Liver (tissue), 3 donors: ENCODE data around the gene SEPHS1.

Experiments used
- FOXA1 ChIP-seq: IDR thresholded peaks from 2 replicates; pipeline ENCODE4 v1.6.1; 2016; ENCODE audit warnings: antibody characterized with exemption
- GABPA ChIP-seq, 2 donors: IDR thresholded peaks in 1 of 2; conservative IDR thresholded peaks in 1 of 2; 2 replicates each; pipeline ENCODE4 v1.6.1; 2016; ENCODE audit warnings: antibody characterized with exemption in 2 of 2, mild to moderate bottlenecking in 1 of 2, moderate library complexity in 1 of 2
- HNF4A ChIP-seq, 2 donors: conservative IDR thresholded peaks; 2 replicates each; pipeline ENCODE4 v1.6.1; 2016; ENCODE audit warnings: antibody characterized with exemption in 2 of 2, mild to moderate bottlenecking in 2 of 2
- JUND ChIP-seq, 2 donors: IDR thresholded peaks; 2 replicates each; pipeline ENCODE4 v1.6.1; 2016; ENCODE audit warnings: antibody characterized with exemption in 2 of 2
- NR2F2 ChIP-seq: IDR thresholded peaks from 2 replicates; pipeline ENCODE4 v1.6.1; 2016; ENCODE audit warnings: antibody characterized with exemption
- TAF1 ChIP-seq: conservative IDR thresholded peaks from 2 replicates; pipeline ENCODE4 v1.6.1; 2016; ENCODE audit warnings: antibody characterized with exemption, mild to moderate bottlenecking
- TF ChIP-seq, protein P1 (sequence below): fragments of 150-350 bp; IDR thresholded peaks from 2 replicates; pipeline ENCODE4 v1.5.1; 2017; ENCODE audit warnings: improper control_type of control experiment, low read depth, low read length; ENCODE audit not compliant: missing input control
- TF ChIP-seq, protein P2 (sequence below): IDR thresholded peaks from 2 replicates; pipeline ENCODE4 v1.6.1; 2016; ENCODE audit warnings: antibody characterized with exemption, mild to moderate bottlenecking
- donor health status: healthy.
- donor health status: healthy.

DNA sequence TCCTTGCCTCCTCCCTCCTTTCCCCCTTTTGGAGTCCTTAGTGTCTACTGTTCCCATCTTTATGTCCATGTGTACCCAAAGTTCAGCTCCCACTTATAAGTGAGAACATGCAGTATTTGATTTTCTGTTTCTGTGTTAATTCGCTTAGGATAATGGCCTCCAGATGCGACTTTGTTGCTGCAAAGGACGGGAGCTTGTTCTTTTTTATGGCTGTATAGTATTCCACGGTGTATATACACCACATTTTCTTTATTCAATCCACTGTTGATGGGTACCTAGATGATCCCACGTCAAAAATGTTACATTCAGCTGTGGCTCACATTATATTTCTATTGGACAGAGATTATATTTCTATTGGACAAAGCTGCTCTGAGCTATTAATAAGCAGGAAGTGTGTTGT is 24.4 kb upstream of the SEPHS1 start:
- TF ChIP-seq, protein P1, sequence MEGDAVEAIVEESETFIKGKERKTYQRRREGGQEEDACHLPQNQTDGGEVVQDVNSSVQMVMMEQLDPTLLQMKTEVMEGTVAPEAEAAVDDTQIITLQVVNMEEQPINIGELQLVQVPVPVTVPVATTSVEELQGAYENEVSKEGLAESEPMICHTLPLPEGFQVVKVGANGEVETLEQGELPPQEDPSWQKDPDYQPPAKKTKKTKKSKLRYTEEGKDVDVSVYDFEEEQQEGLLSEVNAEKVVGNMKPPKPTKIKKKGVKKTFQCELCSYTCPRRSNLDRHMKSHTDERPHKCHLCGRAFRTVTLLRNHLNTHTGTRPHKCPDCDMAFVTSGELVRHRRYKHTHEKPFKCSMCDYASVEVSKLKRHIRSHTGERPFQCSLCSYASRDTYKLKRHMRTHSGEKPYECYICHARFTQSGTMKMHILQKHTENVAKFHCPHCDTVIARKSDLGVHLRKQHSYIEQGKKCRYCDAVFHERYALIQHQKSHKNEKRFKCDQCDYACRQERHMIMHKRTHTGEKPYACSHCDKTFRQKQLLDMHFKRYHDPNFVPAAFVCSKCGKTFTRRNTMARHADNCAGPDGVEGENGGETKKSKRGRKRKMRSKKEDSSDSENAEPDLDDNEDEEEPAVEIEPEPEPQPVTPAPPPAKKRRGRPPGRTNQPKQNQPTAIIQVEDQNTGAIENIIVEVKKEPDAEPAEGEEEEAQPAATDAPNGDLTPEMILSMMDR: no peak
- no peak for TF ChIP-seq JUND (IDR thresholded peaks at IDR 0.05)
- no peak for TF ChIP-seq HNF4A (conservative IDR thresholded peaks at IDR 0.05)
- TF ChIP-seq GABPA (IDR thresholded peaks at IDR 0.05 in 1 of 2, conservative IDR thresholded peaks at IDR 0.05 in 1 of 2): no peak
- no peak for TF ChIP-seq TAF1
- no peak for TF ChIP-seq FOXA1
- TF ChIP-seq, protein P2, sequence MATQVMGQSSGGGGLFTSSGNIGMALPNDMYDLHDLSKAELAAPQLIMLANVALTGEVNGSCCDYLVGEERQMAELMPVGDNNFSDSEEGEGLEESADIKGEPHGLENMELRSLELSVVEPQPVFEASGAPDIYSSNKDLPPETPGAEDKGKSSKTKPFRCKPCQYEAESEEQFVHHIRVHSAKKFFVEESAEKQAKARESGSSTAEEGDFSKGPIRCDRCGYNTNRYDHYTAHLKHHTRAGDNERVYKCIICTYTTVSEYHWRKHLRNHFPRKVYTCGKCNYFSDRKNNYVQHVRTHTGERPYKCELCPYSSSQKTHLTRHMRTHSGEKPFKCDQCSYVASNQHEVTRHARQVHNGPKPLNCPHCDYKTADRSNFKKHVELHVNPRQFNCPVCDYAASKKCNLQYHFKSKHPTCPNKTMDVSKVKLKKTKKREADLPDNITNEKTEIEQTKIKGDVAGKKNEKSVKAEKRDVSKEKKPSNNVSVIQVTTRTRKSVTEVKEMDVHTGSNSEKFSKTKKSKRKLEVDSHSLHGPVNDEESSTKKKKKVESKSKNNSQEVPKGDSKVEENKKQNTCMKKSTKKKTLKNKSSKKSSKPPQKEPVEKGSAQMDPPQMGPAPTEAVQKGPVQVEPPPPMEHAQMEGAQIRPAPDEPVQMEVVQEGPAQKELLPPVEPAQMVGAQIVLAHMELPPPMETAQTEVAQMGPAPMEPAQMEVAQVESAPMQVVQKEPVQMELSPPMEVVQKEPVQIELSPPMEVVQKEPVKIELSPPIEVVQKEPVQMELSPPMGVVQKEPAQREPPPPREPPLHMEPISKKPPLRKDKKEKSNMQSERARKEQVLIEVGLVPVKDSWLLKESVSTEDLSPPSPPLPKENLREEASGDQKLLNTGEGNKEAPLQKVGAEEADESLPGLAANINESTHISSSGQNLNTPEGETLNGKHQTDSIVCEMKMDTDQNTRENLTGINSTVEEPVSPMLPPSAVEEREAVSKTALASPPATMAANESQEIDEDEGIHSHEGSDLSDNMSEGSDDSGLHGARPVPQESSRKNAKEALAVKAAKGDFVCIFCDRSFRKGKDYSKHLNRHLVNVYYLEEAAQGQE: no peak
- no peak for TF ChIP-seq NR2F2
